ENCODE measurements around the gene CKM.
A peak's percentile ranks its signal among the peaks of the same experiment; 100 is the strongest.
"Not testable (repeated sequence)": the region's sequence is repeated elsewhere in the genome, so short reads cannot be mapped to it uniquely, and the experiment has no call there.

Gene CKM

GRCh38 chr19:45340232-45340898 is 17.7 kb upstream of the CKM start, which contains the start of gene KLC3:
Gene KLC3, plus strand, starts transcription at chr19:45340750. Its CDS starts 4,792 bp downstream, at chr19:45345542.
- DNase-seq (peak in 1 of 2 donors; percentile 25), ATAC-seq (peak; percentile 26)
- H3K4me3 Mint-ChIP-seq, result peak within 1 kb of the TSS; percentile 78
- H3K9me3 Mint-ChIP-seq, result no peaks in the 10 kb centered on the region
- peaks cover 36% of the 10 kb centered on the region for H3K27me3 Mint-ChIP-seq
- no peak within 1 kb of the TSS for H3K27ac Mint-ChIP-seq
- peaks cover 6% of the 10 kb centered on the region for H3K4me1 Mint-ChIP-seq

GRCh38 chr19:45339629-45340028 is 17.0 kb upstream of the CKM start:
- no peaks in the 10 kb centered on the region for H3K9me3 Mint-ChIP-seq
- no peak overlapping the region for H3K27ac Mint-ChIP-seq
- H3K4me3 Mint-ChIP-seq, result peak overlapping the region in 1 of 2 donors; percentile 78
- H3K27me3 Mint-ChIP-seq, result peaks cover 29% of the 10 kb centered on the region
- ATAC-seq (no peak), DNase-seq (no peak)
- H3K4me1 Mint-ChIP-seq, result peaks cover 6% of the 10 kb centered on the region

- Mint-ChIP-seq H3K4me1 (peaks cover 6% of the 10 kb centered on the region), H3K27ac (no peak overlapping the region), H3K9me3 (no peaks in the 10 kb centered on the region), H3K4me3 (no peak overlapping the region), H3K27me3 (peaks cover 21% of the 10 kb centered on the region)
- DNase-seq, result no peak
- no peak for ATAC-seq
Observed at GRCh38 chr19:45336696-45337251, 14.1 kb upstream of the CKM start.

GRCh38 chr19:45334881-45335280 is 12.2 kb upstream of the CKM start:
- not testable (repeated sequence) for H3K27ac Mint-ChIP-seq, H3K9me3 Mint-ChIP-seq, DNase-seq, H3K4me1 Mint-ChIP-seq, H3K4me3 Mint-ChIP-seq, ATAC-seq
- H3K27me3 Mint-ChIP-seq, result peaks cover 14% of the 10 kb centered on the region

GRCh38 chr19:45333609-45334303 is 11.1 kb upstream of the CKM start:
- no peak overlapping the region for H3K27ac Mint-ChIP-seq
- no peaks in the 10 kb centered on the region for H3K4me1 Mint-ChIP-seq

GRCh38 chr19:45331411-45331810 is 8.7 kb upstream of the CKM start:
- DNase-seq (no peak), ATAC-seq (no peak)
- H3K27ac Mint-ChIP-seq, result no peak overlapping the region
- no peak overlapping the region for H3K4me3 Mint-ChIP-seq
- peaks cover 20% of the 10 kb centered on the region for H3K27me3 Mint-ChIP-seq
- H3K4me1 Mint-ChIP-seq, result peaks cover 3% of the 10 kb centered on the region
- H3K9me3 Mint-ChIP-seq, result no peaks in the 10 kb centered on the region

More at GRCh38 chr19:45333609-45334303, 11.1 kb upstream of the CKM start:
- H3K9me3 Mint-ChIP-seq, result no peaks in the 10 kb centered on the region
- no peak overlapping the region for H3K4me3 Mint-ChIP-seq
- ATAC-seq (no peak), DNase-seq (no peak)
- peaks cover 17% of the 10 kb centered on the region for H3K27me3 Mint-ChIP-seq

GRCh38 chr19:45327404-45328143 is 4.9 kb upstream of the CKM start:
- peaks cover 22% of the 10 kb centered on the region for H3K4me1 Mint-ChIP-seq
- no peak overlapping the region for H3K27ac Mint-ChIP-seq
- ATAC-seq (no peak), DNase-seq (no peak)
- no peaks in the 10 kb centered on the region for H3K9me3 Mint-ChIP-seq
- no peak overlapping the region for H3K4me3 Mint-ChIP-seq
- H3K27me3 Mint-ChIP-seq, result peaks cover 43% of the 10 kb centered on the region

GRCh38 chr19:45324349-45324907 is 1.8 kb upstream of the CKM start:
- no peaks in the 10 kb centered on the region for H3K9me3 Mint-ChIP-seq

GRCh38 chr19:45323671-45324081 is 1.0 kb upstream of the CKM start:
- peaks cover 22% of the 10 kb centered on the region for H3K4me1 Mint-ChIP-seq
- H3K4me3 Mint-ChIP-seq, result no peak overlapping the region
- ATAC-seq (no peak), DNase-seq (no peak)
- no peaks in the 10 kb centered on the region for H3K9me3 Mint-ChIP-seq
- peaks cover 51% of the 10 kb centered on the region for H3K27me3 Mint-ChIP-seq
- no peak overlapping the region for H3K27ac Mint-ChIP-seq

More at GRCh38 chr19:45324349-45324907, 1.8 kb upstream of the CKM start:
- H3K4me1 Mint-ChIP-seq, result peaks cover 22% of the 10 kb centered on the region
- H3K27ac Mint-ChIP-seq, result no peak overlapping the region
- no peak overlapping the region for H3K4me3 Mint-ChIP-seq
- H3K27me3 Mint-ChIP-seq, result peaks cover 57% of the 10 kb centered on the region
- DNase-seq, result no peak
- no peak for ATAC-seq

- DNase-seq (no peak), ATAC-seq (no peak)
- Mint-ChIP-seq H3K27ac (no peak overlapping the region), H3K9me3 (no peaks in the 10 kb centered on the region), H3K4me1 (peaks cover 22% of the 10 kb centered on the region), H3K4me3 (no peak overlapping the region), H3K27me3 (peaks cover 55% of the 10 kb centered on the region)
Observed at GRCh38 chr19:45322311-45322710, 364 bp downstream of the CKM start.

- no peak for ATAC-seq
- Mint-ChIP-seq H3K4me3 (no peak overlapping the region), H3K27me3 (peaks cover 59% of the 10 kb centered on the region), H3K27ac (no peak overlapping the region), H3K4me1 (peaks cover 22% of the 10 kb centered on the region), H3K9me3 (no peaks in the 10 kb centered on the region)
- DNase-seq, result no peak
Observed at GRCh38 chr19:45321848-45322247, 827 bp downstream of the CKM start.

GRCh38 chr19:45320997-45321775 is 1.5 kb downstream of the CKM start:
- Mint-ChIP-seq H3K4me1 (peaks cover 17% of the 10 kb centered on the region), H3K27ac (no peak overlapping the region), H3K9me3 (no peaks in the 10 kb centered on the region), H3K27me3 (peaks cover 66% of the 10 kb centered on the region), H3K4me3 (no peak overlapping the region)
- DNase-seq, result no peak
- ATAC-seq, result no peak

- ATAC-seq (no peak), DNase-seq (no peak)
- H3K4me1 Mint-ChIP-seq, result no peaks in the 10 kb centered on the region
- H3K4me3 Mint-ChIP-seq, result no peak overlapping the region
- H3K27ac Mint-ChIP-seq, result no peak overlapping the region
- H3K9me3 Mint-ChIP-seq, result no peaks in the 10 kb centered on the region
- H3K27me3 Mint-ChIP-seq, result peaks cover 69% of the 10 kb centered on the region
Observed at GRCh38 chr19:45315304-45315703, 7.4 kb downstream of the CKM start.

- Mint-ChIP-seq H3K27ac (no peak overlapping the region), H3K4me1 (no peaks in the 10 kb centered on the region), H3K27me3 (peaks cover 69% of the 10 kb centered on the region), H3K4me3 (no peak overlapping the region), H3K9me3 (no peaks in the 10 kb centered on the region)
- DNase-seq (no peak), ATAC-seq (no peak)
Observed at GRCh38 chr19:45314708-45315245, 7.9 kb downstream of the CKM start.

Data from stimulated activated naive CD8-positive, alpha-beta T cell treated with anti-CD3 and anti-CD28 coated beads, Interleukin-15, amount 100 ng/mL, for 72 hours (primary cell).